GM12878 (cell line): ENCODE measurements around the gene TEDC1. TPM values are rescaled to one million over a fixed set of nuclear protein-coding genes. Genes with fewer than 3 reads are reported as not detected.

ENCODE experiments used
- ATAC-seq: fragments of 200-7000 bp; cut with Tn5 transposase; 3 replicates; pipeline ENCODE4 v1.9.1; 2020; ENCODE audit warnings: mild to moderate bottlenecking, moderate library complexity
- BruUV-seq: library from RNA; stranded (reverse); fragments of 400-500 nt; replicated peaks from 2 replicates; lab custom pipeline; 2021; lab: Mats Ljungman, UMichigan
- CTCF ChIA-PET: fragments of 300-600 bp; sonication (Branson Sonifier 250); formaldehyde crosslinking; extraction: SDS; loops from one replicate; lab custom pipeline; 2021; ENCODE audit warnings: inconsistent platforms; lab: Yijun Ruan, JAX
- POLR2A ChIA-PET: fragments of 350-600 bp; formaldehyde crosslinking; extraction: SDS; loops from one replicate; lab custom pipeline; 2021; ENCODE audit warnings: inconsistent platforms; lab: Charles Lee
- RAD21 ChIA-PET: fragments of 300-600 bp; sonication (Branson Sonifier 250); formaldehyde crosslinking; loops from one replicate; lab custom pipeline; 2023; ENCODE audit warnings: antibody characterized with exemption; ENCODE audit not compliant: unreplicated experiment; lab: Charles Lee
- SMC1A ChIA-PET: fragments of 300-600 bp; sonication (Branson Sonifier 250); formaldehyde crosslinking; loops from one replicate; lab custom pipeline; 2023; ENCODE audit not compliant: unreplicated experiment, uncharacterized antibody; lab: Charles Lee
- DNase-seq: peaks from one replicate; pipeline ENCODE4 v3.0.0-alpha.2; 2011; ENCODE audit warnings: low read depth, low spot score
- FAIRE-seq: peaks from 3 replicates; lab custom pipeline; 2011; peaks lifted over from hg19 to GRCh38; lab: Jason Lieb, UNC
- H2AFZ ChIP-seq: 2 replicates; pipeline ENCODE4 v1.6.0; 2011; ENCODE audit warnings: low read depth, low read length, control low read depth; ENCODE audit not compliant: control insufficient read depth
- H3K27ac ChIP-seq: 2 replicates; pipeline ENCODE4 v1.5.1; 2011; ENCODE audit warnings: control low read depth; ENCODE audit not compliant: control insufficient read depth, insufficient read depth
- H3K27me3 ChIP-seq, 2 experiments: replicated peaks in 1 of 2; 2 replicates each; pipeline versions ENCODE4 v1.6.0 to v1.6.1; 2011; ENCODE audit warnings: low read length in 1 of 2; ENCODE audit not compliant: control insufficient read depth in 2 of 2, insufficient read depth in 2 of 2
- H3K36me3 ChIP-seq, 2 experiments: 2 replicates each; pipeline ENCODE4 v1.5.1; 2011; ENCODE audit warnings: low read length in 1 of 2; ENCODE audit not compliant: control insufficient read depth in 2 of 2, insufficient read depth in 2 of 2
- H3K4me1 ChIP-seq: 2 replicates; pipeline ENCODE4 v1.6.1; 2011; ENCODE audit warnings: mild to moderate bottlenecking, low read length, moderate library complexity, mixed read lengths; ENCODE audit not compliant: control insufficient read depth, insufficient read depth
- H3K4me2 ChIP-seq: 2 replicates; pipeline ENCODE4 v1.6.0; 2011; ENCODE audit warnings: control low read depth; ENCODE audit not compliant: control insufficient read depth, insufficient read depth
- H3K4me3 ChIP-seq: fragments of 200-600 bp; sonication (generic); 2 replicates; pipeline ENCODE4 v1.5.1; 2016
- H3K79me2 ChIP-seq: 2 replicates; pipeline ENCODE4 v1.6.0; 2011; ENCODE audit warnings: low read length; ENCODE audit not compliant: control insufficient read depth, insufficient read depth
- H3K9ac ChIP-seq: 2 replicates; pipeline ENCODE4 v1.8.0; 2011; ENCODE audit warnings: low read length, control low read depth, mixed read lengths; ENCODE audit not compliant: control insufficient read depth, insufficient read depth
- H3K9me3 ChIP-seq: replicated peaks from 3 replicates; pipeline ENCODE4 v1.5.1; 2011; ENCODE audit warnings: mild to moderate bottlenecking, low read length; ENCODE audit not compliant: control insufficient read depth, insufficient read depth
- H4K20me1 ChIP-seq: 2 replicates; pipeline ENCODE4 v1.6.0; 2011; ENCODE audit not compliant: control insufficient read depth, insufficient read depth
- ATF7 ChIP-seq: fragments of 450-650 bp; IDR thresholded peaks from 2 replicates; pipeline ENCODE4 v1.6.1; 2016; ENCODE audit warnings: low read depth, mild to moderate bottlenecking
- ESRRA ChIP-seq: IDR thresholded peaks from 2 replicates; pipeline ENCODE4 v1.6.1; 2012; ENCODE audit warnings: mild to moderate bottlenecking, low read length, improper control_type of control experiment
- EZH2 ChIP-seq: IDR thresholded peaks from 2 replicates; pipeline ENCODE4 v1.6.1; 2012; ENCODE audit warnings: low read depth, mild to moderate bottlenecking, control low read depth, inconsistent platforms, low read length, borderline replicate concordance; ENCODE audit not compliant: control insufficient read depth
- FOXM1 ChIP-seq: IDR thresholded peaks from 2 replicates; pipeline ENCODE4 v1.6.1; 2012; ENCODE audit warnings: low read depth, mild to moderate bottlenecking, inconsistent platforms, low read length, moderate library complexity
- MAX ChIP-seq: IDR thresholded peaks from 2 replicates; pipeline ENCODE4 v1.6.1; 2012; ENCODE audit warnings: low read depth, low read length, improper control_type of control experiment
- NFYB ChIP-seq: IDR thresholded peaks from 2 replicates; pipeline ENCODE4 v1.6.1; 2011; ENCODE audit warnings: low read depth, mild to moderate bottlenecking, low read length, improper control_type of control experiment, moderate library complexity; ENCODE audit not compliant: insufficient read depth
- PAX8 ChIP-seq: fragments of 450-650 bp; IDR thresholded peaks from 2 replicates; pipeline ENCODE4 v1.6.1; 2017; ENCODE audit warnings: mild to moderate bottlenecking, moderate library complexity
- RBBP5 ChIP-seq: fragments of 200-600 bp; sonication (generic); conservative IDR thresholded peaks from 2 replicates; pipeline ENCODE4 v1.6.1; 2016
- RUNX3 ChIP-seq: IDR thresholded peaks from 2 replicates; pipeline ENCODE4 v1.6.1; 2012; ENCODE audit warnings: low read length, inconsistent platforms
- SIN3A ChIP-seq: IDR thresholded peaks from 2 replicates; pipeline ENCODE4 v1.6.1; 2012; ENCODE audit warnings: low read depth, low read length, improper control_type of control experiment
- WGBS: methylation state at CpG from one replicate; pipeline ENCODE4 v1.1.6; 2016; ENCODE audit warnings: low lambda C conversion rate; ENCODE audit not compliant: insufficient replicate concordance, insufficient coverage; ENCODE audit errors: missing lambda C conversion rate; 5-methylcytosine and 5-hydroxymethylcytosine counted together
- in situ Hi-C: fragments of 300-500 bp; cut with MboI; formaldehyde crosslinking; loops from 9 replicates; pipeline ENCODE4 v1.14.3; 2018; ENCODE audit warnings: mixed read lengths
- intact Hi-C: fragments of 100-400 bp; cut with micrococcal nuclease; formaldehyde crosslinking; loops from one replicate; pipeline ENCODE4 v1.14.2; 2022; ENCODE audit not compliant: unreplicated experiment
- polyA plus RNA-seq, 11 experiments: library from polyadenylated mRNA; depleted of rRNA in 4 of 11; unstranded in 6 of 11; stranded (reverse) in 5 of 11; fragments of >200 nt; fragmentation: Nextera tagmentation in 4 of 11; fragmentation: Illumina TruSeq in 1 of 11; extraction: Ambion mirVana in 4 of 11; extraction: Trizol in 1 of 11; gene quantifications; 1 replicate in 1 of 11; 2 replicates in 10 of 11; pipeline versions ENCODE4 v1.2.1 to v1.2.3, GENCODE V29; 2011 to 2016; ENCODE audit warnings: inconsistent platforms in 2 of 11, missing spikeins in 2 of 11, low read depth in 1 of 11
- total RNA-seq, 4 experiments: library from RNA; depleted of rRNA in 3 of 4; stranded (reverse); fragments of >200 nt in 3 of 4; fragmentation: Illumina TruSeq in 1 of 4; extraction: Trizol in 1 of 4; gene quantifications; 2 replicates each; pipeline versions ENCODE4 v1.2.1 to v1.2.3, GENCODE V29; 2013 to 2021

TEDC1 gene
- total and polyA plus RNA-seq, 10 of the 15 experiments (the other 5 are each of a cell fraction or from before 2014, with no cell fraction given) = 0.19 to 34.2 (median 14.5) TPM

GRCh38 chr14:105472486-105472991, 18.5 kb upstream of the TEDC1 start:
- Histone ChIP-seq H3K36me3 (peaks cover 0 to 9% of the 10 kb centered on the region in 2 experiments; a peak in 2 of 4 replicates), H3K9ac (no peak overlapping the region), H3K27ac (no peak overlapping the region), H4K20me1 (no peaks in the 10 kb centered on the region), H3K79me2 (no peaks in the 10 kb centered on the region), H3K4me2 (no peak overlapping the region), H3K27me3 (peaks cover 4 to 11% of the 10 kb centered on the region in 2 experiments; a peak in 3 of 4 replicates), H3K4me3 (no peak overlapping the region), H2AFZ (no peak overlapping the region), H3K9me3 (no peaks in the 10 kb centered on the region; the same call in 2 of the 3 replicates), H3K4me1 (no peaks in the 10 kb centered on the region)
- DNase-seq (no peak), FAIRE-seq (no peak), ATAC-seq (no peak)
- POLR2A ChIA-PET = no interaction called here
- SMC1A ChIA-PET = no interaction called here
- RAD21 ChIA-PET = no interaction called here
- intact Hi-C loops = no loop called here
- WGBS = 72% methylated on average over 12 of the region's 12 CpGs
- CTCF ChIA-PET = no interaction called here
- in situ Hi-C loops = no loop called here
- no TSS peak for BruUV-seq
- no peak for TF ChIP-seq MAX
- TF ChIP-seq SIN3A = no peak
- no peak for TF ChIP-seq FOXM1
- TF ChIP-seq ESRRA = no peak
- TF ChIP-seq EZH2 = no peak
- TF ChIP-seq RBBP5 = no peak
- no peak for TF ChIP-seq ATF7
- TF ChIP-seq PAX8 = no peak
- no peak for TF ChIP-seq NFYB
- TF ChIP-seq RUNX3 = no peak
